Esophagus squamous epithelium (tissue), 5 donors: ENCODE measurements around the gene BZW2. TPM values are rescaled to one million over a fixed set of nuclear protein-coding genes. Genes with fewer than 3 reads are reported as not detected.
"Not testable (repeated sequence)": the region's sequence is repeated elsewhere in the genome, so short reads cannot be mapped to it uniquely, and the experiment has no call there.

Source experiments
- DNase-seq: peaks from one replicate; lab custom pipeline; 2025; lab: John Stamatoyannopoulos, UW
- H3K27ac ChIP-seq, 4 donors: fragments of 200-600 bp; sonication (generic); one replicate each; pipeline ENCODE4 v1.5.1; 2016 to 2019; ENCODE audit warnings: mild to moderate bottlenecking in 1 of 4
- H3K27me3 ChIP-seq, 4 donors: fragments of 200-600 bp; sonication (generic); 1 replicate in 3 of 4; 2 replicates in 1 of 4; pipeline versions ENCODE4 v1.5.1 to v1.6.0; 2017 to 2021; ENCODE audit warnings: antibody characterized with exemption in 1 of 4
- H3K36me3 ChIP-seq, 3 donors: fragments of 200-600 bp; sonication (generic); one replicate each; pipeline ENCODE4 v1.5.1; 2016 to 2019
- H3K4me1 ChIP-seq, 3 donors: fragments of 200-600 bp; sonication (generic); one replicate each; pipeline ENCODE4 v1.5.1; 2017 to 2019
- H3K4me3 ChIP-seq, 4 donors: fragments of 200-600 bp; sonication (generic); 1 replicate in 3 of 4; 2 replicates in 1 of 4; pipeline ENCODE4 v1.5.1; 2016 to 2019; ENCODE audit warnings: mild to moderate bottlenecking in 2 of 4, moderate library complexity in 1 of 4
- H3K9me3 ChIP-seq, 3 donors: fragments of 200-600 bp; sonication (generic); one replicate each; pipeline ENCODE4 v1.5.1; 2016 to 2019
- POLR2A ChIP-seq, 4 donors: fragments of 450-650 bp; IDR thresholded peaks; one replicate each; pipeline ENCODE4 v1.6.1; 2017; ENCODE audit warnings: antibody characterized with exemption in 4 of 4, mild to moderate bottlenecking in 4 of 4, moderate library complexity in 3 of 4
- WGBS, 2 donors: methylation state at CpG; one replicate each; pipeline ENCODE4 v1.1.5; 2018; 5-methylcytosine and 5-hydroxymethylcytosine counted together
- intact Hi-C: fragments of 100-400 bp; cut with DNase I; formaldehyde crosslinking; loops from one replicate; pipeline ENCODE4 v1.15.0; 2022
- total RNA-seq, 4 donors: library from RNA; depleted of rRNA; stranded (reverse); fragments of >200 nt; gene quantifications; one replicate each; pipeline ENCODE4 v1.1.0, GENCODE V29; 2016
- TF ChIP-seq, protein P1 (sequence below), 6 experiments: fragments of 450-650 bp in 4 of 6; fragments of 200-600 bp in 2 of 6; sonication (generic) in 2 of 6; IDR thresholded peaks; one replicate each; pipeline ENCODE4 v1.5.1; 2016 to 2019; ENCODE audit warnings: antibody characterized with exemption in 6 of 6, mild to moderate bottlenecking in 4 of 6, moderate library complexity in 4 of 6
- donor health status: DM: yes; HTN: yes; CAD: no.

Gene BZW2
- total RNA-seq, 4 donors from 2014 or later: 38.2 to 79.5 (median 69.6) TPM

DNA sequence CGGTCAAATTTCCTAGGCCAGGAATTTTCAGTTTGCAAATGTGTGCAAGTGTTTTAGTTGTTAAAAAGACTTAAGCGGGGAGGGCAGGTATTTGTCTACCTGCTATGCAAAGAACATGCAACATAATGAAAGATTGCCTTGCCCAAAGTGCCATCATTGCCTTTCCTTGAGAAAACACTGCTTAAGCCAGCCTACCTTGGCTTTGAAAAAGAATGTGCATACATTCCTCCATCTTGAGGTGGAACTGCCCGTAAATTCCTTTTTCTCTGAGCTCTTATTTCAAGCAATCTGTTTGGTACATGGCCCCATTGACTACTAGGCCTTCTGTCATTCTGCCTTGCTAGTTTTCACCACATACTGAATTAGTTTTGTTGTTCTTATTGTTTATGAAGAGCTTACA is 29.3 kb downstream of the BZW2 start:
- no peak for TF ChIP-seq POLR2A (IDR thresholded peaks at IDR 0.05)
- TF ChIP-seq, protein P1, sequence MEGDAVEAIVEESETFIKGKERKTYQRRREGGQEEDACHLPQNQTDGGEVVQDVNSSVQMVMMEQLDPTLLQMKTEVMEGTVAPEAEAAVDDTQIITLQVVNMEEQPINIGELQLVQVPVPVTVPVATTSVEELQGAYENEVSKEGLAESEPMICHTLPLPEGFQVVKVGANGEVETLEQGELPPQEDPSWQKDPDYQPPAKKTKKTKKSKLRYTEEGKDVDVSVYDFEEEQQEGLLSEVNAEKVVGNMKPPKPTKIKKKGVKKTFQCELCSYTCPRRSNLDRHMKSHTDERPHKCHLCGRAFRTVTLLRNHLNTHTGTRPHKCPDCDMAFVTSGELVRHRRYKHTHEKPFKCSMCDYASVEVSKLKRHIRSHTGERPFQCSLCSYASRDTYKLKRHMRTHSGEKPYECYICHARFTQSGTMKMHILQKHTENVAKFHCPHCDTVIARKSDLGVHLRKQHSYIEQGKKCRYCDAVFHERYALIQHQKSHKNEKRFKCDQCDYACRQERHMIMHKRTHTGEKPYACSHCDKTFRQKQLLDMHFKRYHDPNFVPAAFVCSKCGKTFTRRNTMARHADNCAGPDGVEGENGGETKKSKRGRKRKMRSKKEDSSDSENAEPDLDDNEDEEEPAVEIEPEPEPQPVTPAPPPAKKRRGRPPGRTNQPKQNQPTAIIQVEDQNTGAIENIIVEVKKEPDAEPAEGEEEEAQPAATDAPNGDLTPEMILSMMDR (IDR thresholded peaks at IDR 0.05): no peak
- intact Hi-C loops: no loop called here
- H3K9me3 ChIP-seq: no peaks in the 10 kb centered on the region
- H3K27ac ChIP-seq: no peak overlapping the region
- no peaks in the 10 kb centered on the region for H3K27me3 ChIP-seq
- H3K4me1 ChIP-seq: peaks cover 0 to 13% (median 0%) of the 10 kb centered on the region in 3 donors
- no peak overlapping the region for H3K4me3 ChIP-seq
- H3K36me3 ChIP-seq: peaks cover 0 to 49% (median 0%) of the 10 kb centered on the region in 3 donors
- DNase-seq: no peak
- WGBS, 2 donors: 95 to 97% methylated on average over 3 of the region's 3 CpGs

DNA sequence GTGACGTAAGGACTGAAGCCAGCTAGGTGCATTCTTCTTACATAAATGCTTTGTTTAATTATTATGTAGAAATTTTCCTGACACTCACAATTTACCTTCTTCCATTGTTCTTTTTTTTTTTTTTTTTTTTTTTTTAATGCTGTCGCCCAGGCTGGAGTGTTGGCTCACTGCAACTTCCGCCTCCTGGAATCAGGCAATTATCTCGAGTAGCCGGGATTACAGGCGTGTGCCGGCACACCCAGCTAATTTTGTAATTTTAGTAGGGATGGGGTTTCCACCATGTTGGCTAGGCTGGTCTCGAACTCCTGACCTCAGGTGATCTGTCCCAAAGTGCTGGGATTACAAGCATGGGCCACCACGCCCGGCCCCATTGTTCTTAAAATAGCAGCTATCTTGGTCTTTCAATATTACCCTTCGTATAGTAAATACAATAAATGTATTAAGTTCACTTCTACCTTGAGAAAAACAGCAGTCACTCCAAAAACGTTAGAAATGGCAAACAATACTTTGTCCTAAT is 32.1 kb downstream of the BZW2 start:
- intact Hi-C loops: no loop called here
- Histone ChIP-seq H3K27me3 (no peaks in the 10 kb centered on the region), H3K4me1 (peaks cover 0 to 13% (median 0%) of the 10 kb centered on the region in 3 donors), H3K4me3 (no peak overlapping the region), H3K27ac (no peak overlapping the region), H3K36me3 (peaks cover 0 to 77% (median 9%) of the 10 kb centered on the region in 3 donors), H3K9me3 (no peaks in the 10 kb centered on the region)
- DNase-seq: no peak
- no peak for TF ChIP-seq POLR2A (IDR thresholded peaks at IDR 0.05)
- TF ChIP-seq, protein P1 (IDR thresholded peaks at IDR 0.05): no peak
- WGBS, 2 donors: 79 to 80% methylated on average over 9 to 12 of the region's 12 CpGs

DNA sequence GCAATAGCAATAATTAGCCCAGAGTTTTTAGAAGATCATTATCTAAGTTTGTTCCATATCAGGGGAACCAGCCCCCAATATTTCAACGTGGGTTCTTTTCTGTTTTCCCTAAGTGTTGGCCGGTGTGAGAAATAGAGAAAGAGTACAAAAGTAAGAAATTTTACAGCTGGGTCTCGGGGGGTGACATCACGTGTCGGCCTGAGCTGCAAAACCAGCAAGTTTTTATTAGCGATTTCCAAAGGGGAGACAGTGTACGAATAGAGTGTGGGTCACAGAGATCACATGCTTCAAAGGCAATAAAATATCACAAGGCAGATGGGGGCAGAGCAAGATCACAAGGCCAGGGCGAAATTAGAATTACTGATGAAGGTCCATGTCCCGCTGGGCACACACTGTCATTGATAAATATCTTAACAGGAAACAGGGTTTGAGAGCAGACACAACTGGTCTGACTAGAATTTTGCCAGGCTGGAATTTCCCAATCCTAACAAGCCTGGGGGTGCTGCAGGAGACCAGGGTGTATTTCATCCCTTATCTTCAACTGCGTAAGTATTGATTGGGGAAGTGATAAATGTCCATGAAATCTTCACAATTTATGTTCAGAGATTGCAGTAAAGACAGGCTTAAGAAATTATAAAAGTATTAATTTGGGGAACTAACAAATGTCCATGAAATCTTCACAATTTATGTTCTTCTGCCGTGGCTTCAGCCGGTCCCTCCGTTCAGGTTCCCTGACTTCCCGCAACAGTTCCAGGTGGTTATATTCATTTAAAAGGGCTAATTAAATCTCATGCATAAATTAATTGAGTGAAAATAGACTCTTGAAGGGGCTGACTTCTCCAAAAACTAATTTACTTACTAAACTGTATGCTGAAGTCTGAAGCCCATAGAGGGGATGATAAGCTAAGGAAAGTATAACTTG is 32.9 kb downstream of the BZW2 start:
- H3K27me3 ChIP-seq, DNase-seq, intact Hi-C loops, H3K27ac ChIP-seq, H3K9me3 ChIP-seq, H3K4me3 ChIP-seq: not testable (repeated sequence)
- Histone ChIP-seq H3K36me3 (peaks cover 0 to 84% (median 9%) of the 10 kb centered on the region in 3 donors), H3K4me1 (peaks cover 0 to 13% (median 0%) of the 10 kb centered on the region in 3 donors)
- WGBS, 2 donors: 85 to 88% methylated on average over 14 of the region's 14 CpGs

DNA sequence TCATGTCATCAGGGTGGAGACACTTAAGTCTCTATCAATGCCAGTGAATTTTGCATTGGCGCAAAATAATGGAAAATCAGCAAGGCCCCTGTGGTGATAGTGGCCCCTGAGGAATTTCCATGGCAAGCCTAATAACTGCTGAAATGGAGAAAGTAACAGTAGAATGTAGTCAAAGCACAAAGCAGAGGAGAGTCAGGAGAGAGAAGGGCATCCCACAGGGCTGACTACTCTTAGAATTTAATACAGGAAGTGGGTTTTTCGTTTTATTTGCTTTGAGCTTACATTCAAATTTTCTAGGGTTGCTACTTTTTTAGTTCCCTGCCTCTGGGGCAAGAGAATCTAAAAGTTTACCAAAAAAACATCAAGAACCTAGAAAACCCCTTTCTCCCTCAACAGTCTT is 39.0 kb downstream of the BZW2 start:
- Histone ChIP-seq H3K9me3 (no peaks in the 10 kb centered on the region), H3K4me1 (no peaks in the 10 kb centered on the region), H3K4me3 (no peak overlapping the region), H3K27ac (no peak overlapping the region), H3K36me3 (peaks cover 0 to 87% (median 9%) of the 10 kb centered on the region in 3 donors), H3K27me3 (no peaks in the 10 kb centered on the region)
- WGBS, 2 donors: 67 to 74% methylated on average over 2 of the region's 2 CpGs
- TF ChIP-seq, protein P1 (IDR thresholded peaks at IDR 0.05): no peak
- no peak for TF ChIP-seq POLR2A (IDR thresholded peaks at IDR 0.05)
- DNase-seq: no peak
- intact Hi-C loops: no loop called here

DNA sequence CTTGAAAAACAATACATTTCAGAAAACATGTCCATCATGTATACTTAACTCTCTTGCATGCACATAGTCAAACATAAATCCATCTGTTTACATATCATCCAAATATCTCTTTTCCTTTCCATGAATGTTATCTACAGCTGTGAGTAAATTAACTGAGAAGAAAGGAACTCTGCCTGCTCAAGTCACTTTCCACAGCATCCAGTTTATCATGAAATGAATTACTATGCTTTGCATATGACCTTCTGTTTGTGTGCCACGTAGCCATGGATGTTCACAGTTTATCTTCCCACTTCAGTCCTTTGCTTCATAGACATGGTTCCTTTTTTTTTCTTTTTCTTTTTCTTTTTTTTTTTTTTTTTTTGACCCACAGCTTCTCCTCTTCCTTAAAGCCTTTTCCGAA is 39.6 kb downstream of the BZW2 start:
- 81 to 92% methylated on average over 1 to 2 of the region's 2 CpGs for WGBS, 2 donors

More for the DNA sequence above, 39.6 kb downstream of the BZW2 start:
- Histone ChIP-seq H3K9me3 (no peaks in the 10 kb centered on the region), H3K27ac (no peak overlapping the region), H3K4me1 (no peaks in the 10 kb centered on the region), H3K27me3 (no peaks in the 10 kb centered on the region), H3K4me3 (no peak overlapping the region), H3K36me3 (peaks cover 0 to 87% (median 9%) of the 10 kb centered on the region in 3 donors)
- TF ChIP-seq, protein P1 (IDR thresholded peaks at IDR 0.05): no peak
- TF ChIP-seq POLR2A (IDR thresholded peaks at IDR 0.05): no peak
- intact Hi-C loops: no loop called here
- DNase-seq: no peak
